ENCODE results near the gene NPW.

GRCh38 chr16:1990101-1990350 is 29.6 kb upstream of the NPW start:
- TF ChIP-seq CTCF (conservative IDR thresholded peaks at IDR 0.05 in 1 of 2, IDR thresholded peaks at IDR 0.05 in 1 of 2; ENCODE audit: low read depth in 1 of 2, low read length in 2 of 2) (no peak), EZH2 (IDR thresholded peaks at IDR 0.05; ENCODE audit: low read length, missing control alignments) (no peak)
